GM18873 (cell line): ENCODE data around the gene CADPS.

ENCODE experiments used
- ATAC-seq: cut with Tn5 transposase; IDR thresholded peaks from one replicate; pipeline ENCODE4 v1.9.1; 2021; ENCODE audit warnings: mild to moderate bottlenecking, moderate library complexity, moderate number of reproducible peaks; ENCODE audit not compliant: unreplicated experiment, low FRiP score

CADPS gene

DNA sequence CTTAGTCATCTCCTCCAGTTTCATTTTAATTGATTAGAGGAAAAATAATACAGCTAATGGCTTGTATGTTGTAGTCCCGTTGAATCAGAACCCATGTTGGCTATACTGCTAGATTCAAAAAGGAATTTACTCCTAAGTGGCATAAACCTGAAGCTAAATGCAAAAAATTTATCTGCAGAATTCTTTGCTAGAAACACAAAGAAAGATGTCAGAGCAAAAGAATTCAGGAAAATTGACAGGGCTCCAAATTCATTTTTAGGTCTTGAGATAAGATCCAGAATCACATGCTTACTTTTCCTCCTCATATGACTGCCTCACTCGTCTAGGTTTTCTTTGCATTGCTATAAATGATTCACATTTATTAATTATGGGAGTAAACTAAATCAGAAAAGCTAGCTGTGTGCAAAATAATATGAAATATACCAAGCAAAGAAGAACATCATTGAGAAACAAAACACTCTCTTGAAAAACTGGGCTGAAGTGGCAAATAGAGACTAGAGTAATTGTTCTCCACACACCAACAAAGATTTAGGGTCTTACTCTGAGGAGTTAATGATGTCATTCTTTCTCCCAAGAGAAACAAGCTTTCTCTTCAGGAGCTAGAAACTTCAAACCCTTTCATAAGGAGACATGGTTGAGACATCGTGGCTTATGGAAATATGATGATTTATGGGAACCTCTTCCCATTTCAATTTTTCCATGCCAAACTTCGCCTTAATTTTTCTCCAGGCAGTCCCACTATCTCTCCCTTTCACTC lies 407.1 kb downstream of the CADPS start:
- no peak for ATAC-seq

GRCh38 chr3:62462788-62463187 lies 412.4 kb downstream of the CADPS start:
- no peak for ATAC-seq

- no peak for ATAC-seq
Measured at GRCh38 chr3:62462104-62462762, 413.0 kb downstream of the CADPS start.

- no peak for ATAC-seq
Measured at GRCh38 chr3:62454916-62455315, 420.3 kb downstream of the CADPS start.

DNA sequence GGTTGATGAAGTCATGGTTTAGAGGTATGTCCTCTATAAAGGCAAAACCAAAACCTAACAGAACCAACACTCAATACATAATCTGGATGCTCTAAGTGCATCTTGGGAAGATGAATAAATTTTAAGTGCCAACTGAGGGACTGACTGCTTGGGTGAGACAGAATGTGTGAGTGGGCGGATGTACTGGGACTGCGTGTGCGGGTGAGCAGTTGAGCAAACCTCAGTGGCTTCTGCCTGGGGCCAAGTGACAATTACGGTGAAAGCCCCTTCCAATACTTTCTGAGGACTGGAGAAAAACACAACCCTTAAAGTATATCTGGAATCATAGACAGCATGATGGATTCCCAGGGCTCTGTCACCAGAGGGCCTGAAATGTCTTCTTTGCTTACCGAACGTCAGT lies 421.8 kb downstream of the CADPS start:
- no peak for ATAC-seq

DNA sequence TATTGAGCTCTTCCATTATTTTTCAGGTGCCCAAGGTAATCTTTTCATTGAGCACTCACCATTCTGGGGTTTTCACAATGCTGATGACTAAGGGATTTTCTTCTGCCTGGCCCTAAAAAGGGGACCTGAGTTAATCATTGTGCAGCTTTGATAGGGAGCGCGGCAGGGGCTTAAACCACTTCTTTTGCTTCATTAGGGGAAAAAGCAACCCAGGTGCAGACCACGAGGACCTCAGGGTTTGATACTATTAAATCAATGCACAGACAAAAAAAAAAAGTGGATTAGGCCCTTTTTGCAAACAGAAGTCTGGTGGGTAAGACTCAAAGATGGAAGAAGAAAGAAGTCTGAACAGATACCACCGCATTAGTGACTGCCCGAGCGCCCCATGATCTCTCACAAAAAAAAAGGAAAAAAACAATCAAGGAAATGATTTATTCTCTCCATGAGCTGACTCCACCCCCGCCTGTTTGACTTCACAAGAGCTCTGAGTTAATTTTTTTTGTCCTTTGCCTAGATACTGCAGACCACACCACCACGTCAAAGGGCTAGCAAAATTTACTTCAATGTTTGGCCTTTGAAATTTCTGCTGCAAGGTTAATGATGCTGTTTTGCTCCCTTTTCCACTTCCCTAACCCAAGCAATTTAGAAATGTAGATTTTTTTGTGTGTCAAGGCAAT lies 423.9 kb downstream of the CADPS start:
- ATAC-seq, result no peak

DNA sequence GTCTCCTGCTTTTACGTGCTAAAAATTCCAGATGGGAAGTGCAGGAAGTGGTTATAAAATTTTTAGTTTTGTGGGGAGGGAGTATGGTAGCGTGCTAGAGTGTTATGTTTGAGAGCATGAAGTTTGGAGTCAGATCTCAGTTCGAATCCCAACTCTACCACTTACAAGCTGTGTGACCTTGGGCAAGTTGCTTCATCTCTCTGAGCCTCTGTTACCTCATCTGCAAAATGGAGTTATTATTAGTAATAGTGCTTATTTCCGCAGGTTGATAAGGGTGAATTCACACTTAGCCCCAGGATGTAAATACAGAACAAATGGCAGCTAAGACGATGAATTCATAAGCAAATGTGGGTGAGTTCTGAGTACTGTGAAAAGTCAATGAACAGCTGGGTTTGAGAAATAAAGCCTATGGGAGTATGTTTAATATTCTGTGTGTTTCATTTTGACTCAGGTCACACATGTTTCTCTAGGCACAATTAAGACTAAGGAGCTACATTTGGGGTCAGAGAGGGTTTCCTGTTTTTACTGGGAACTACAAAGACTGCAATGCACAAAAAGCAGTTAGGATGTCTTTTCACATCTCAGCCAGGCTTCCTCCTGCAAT lies 428.8 kb downstream of the CADPS start:
- ATAC-seq, result peak; percentile 73

DNA sequence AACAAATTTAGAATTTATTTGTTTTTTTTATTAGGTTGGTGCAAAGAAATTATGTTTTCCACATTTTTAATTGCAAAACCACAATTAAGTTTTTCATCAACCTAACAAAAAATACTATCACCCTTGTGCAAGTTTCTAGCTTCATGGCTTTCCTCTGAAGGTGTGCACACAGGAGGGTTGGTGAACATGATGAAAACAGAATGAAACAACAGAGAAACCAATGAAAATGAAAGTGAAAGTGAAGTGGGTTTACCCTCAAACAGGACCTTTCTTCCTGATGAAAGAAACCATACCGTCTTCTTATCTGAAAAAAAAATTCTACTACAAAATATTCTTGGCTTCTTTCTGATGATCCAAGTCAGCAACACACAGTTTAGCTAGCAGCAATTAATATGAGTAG lies 429.9 kb downstream of the CADPS start:
- no peak for ATAC-seq

DNA sequence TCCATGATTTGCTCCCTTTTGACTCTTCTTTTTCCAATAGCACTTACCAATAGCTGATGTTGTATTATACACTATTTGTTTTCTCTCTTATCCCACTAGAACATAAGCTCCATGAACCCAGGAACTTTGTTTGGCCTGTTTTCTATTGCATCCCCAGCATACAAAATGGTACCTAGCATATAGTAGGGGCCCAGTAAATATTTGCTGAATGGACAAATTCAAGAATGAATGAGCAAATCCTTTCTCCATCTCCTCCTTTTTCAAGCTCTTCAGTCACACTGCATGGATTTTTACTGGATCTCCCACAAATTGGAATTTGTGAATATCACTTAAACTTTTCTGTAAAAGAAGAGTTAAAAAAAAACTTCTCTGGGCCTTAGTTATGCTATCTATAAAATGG lies 435.2 kb downstream of the CADPS start:
- no peak for ATAC-seq

GRCh38 chr3:62439176-62439813 lies 435.9 kb downstream of the CADPS start:
- no peak for ATAC-seq

- no peak for ATAC-seq
Measured at GRCh38 chr3:62436785-62437184, 438.4 kb downstream of the CADPS start.

- no peak for ATAC-seq
Measured at GRCh38 chr3:62433396-62433795, 441.8 kb downstream of the CADPS start.

DNA sequence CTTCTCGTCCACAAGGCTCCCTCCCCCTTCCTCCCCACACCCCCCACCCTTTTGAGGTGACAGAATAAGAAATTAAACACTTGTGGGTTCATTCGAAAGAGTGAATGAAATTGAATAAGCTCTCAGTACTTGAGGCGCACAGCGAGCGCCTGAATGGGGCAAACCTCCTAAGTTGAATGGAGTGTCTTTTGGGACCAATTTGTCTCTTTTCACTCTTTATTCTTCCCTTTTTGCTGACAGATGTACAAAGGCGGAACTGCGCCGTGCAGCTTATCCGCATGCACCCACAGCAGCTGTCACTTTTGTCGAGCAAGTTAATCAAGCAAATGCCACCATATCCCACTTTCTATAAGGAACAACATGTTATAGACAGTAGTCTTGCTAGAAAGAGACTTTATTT lies 454.0 kb downstream of the CADPS start:
- ATAC-seq, result no peak

DNA sequence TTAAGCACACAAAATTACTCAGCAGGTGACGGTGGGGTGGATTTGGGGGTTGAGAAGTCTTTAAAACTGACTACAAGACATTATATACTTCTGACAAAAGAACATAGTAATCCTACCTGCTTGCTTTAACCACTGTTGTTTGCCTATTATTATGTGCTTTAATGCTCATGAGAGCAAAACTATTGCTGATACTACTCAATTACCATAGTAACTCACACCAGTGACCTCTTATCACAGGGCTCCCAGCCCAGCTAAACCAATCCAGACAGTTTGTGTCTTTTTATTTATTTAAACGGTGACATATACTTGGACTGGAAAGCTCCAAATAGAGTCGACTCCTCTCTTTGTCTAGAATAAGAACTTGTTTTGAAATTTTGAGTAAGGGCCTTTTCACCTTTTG lies 459.1 kb downstream of the CADPS start:
- no peak for ATAC-seq

- ATAC-seq, result no peak
Measured at GRCh38 chr3:62415312-62415801, 459.9 kb downstream of the CADPS start.

GRCh38 chr3:62414786-62415185 lies 460.4 kb downstream of the CADPS start:
- ATAC-seq, result no peak

- ATAC-seq, result no peak
Measured at GRCh38 chr3:62413687-62414086, 461.5 kb downstream of the CADPS start.

DNA sequence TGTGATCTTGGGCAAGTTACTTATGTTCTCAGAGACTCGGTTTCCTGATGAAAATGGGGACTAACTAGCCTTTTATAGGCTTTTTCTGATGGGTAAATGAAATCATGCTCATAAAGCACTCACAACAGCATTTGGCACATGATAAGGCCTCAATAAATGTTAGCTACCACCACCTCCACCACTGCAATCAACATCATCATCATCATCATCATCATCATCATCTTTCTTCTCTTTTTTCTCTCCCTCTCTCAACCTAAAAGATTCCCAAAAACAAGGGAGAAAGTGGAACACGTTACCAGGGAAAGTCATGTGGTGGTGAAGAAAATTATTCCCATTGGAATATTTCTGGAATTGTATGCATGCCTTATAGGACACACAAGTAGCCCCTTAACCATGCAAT lies 468.3 kb downstream of the CADPS start:
- no peak for ATAC-seq

- ATAC-seq, result no peak
Measured at GRCh38 chr3:62405566-62405965, 469.6 kb downstream of the CADPS start.

- no peak for ATAC-seq
Measured at GRCh38 chr3:62405135-62405534, 470.1 kb downstream of the CADPS start.

GRCh38 chr3:62404321-62404720 lies 470.9 kb downstream of the CADPS start:
- ATAC-seq, result no peak
